ENCODE data around the gene CREBRF. TPM values are rescaled to one million over a fixed set of nuclear protein-coding genes. Genes with fewer than 3 reads are reported as not detected.

Gene CREBRF
- total and polyA plus RNA-seq, 2 experiments from 2014 or later: 14.7 to 21.0 TPM

- Histone ChIP-seq H3K36me3 (replicated peaks; ENCODE audit: insufficient read depth, low read depth) (no peaks in the 10 kb centered on the region), H3K4me3 (no peak overlapping the region), H3K27ac (no peak overlapping the region), H3K27me3 (no peaks in the 10 kb centered on the region), H3K79me2 (peaks cover 64% of the 10 kb centered on the region), H3K4me1 (ENCODE audit: insufficient read depth) (peaks cover 7% of the 10 kb centered on the region), H3K4me2 (no peak overlapping the region), H4K20me1 (ENCODE audit: insufficient read depth, poor library complexity, severe bottlenecking) (peaks cover 20% of the 10 kb centered on the region), H3K9me3 (ENCODE audit: low read depth) (no peaks in the 10 kb centered on the region), H3K9me2 (replicated peaks; ENCODE audit: insufficient read depth) (no peaks in the 10 kb centered on the region), H2AFZ (no peak overlapping the region)
- WGBS (ENCODE audit: low lambda C conversion rate, missing lambda C conversion rate): 97% methylated on average over 3 of the region's 3 CpGs
- no peak for DNase-seq (ENCODE audit: low spot score)
- TF ChIP-seq EZH2phosphoT487 (IDR thresholded peaks at IDR 0.05; ENCODE audit: low read depth, severe bottlenecking, unreplicated experiment): no peak
- TF ChIP-seq, protein P1, sequence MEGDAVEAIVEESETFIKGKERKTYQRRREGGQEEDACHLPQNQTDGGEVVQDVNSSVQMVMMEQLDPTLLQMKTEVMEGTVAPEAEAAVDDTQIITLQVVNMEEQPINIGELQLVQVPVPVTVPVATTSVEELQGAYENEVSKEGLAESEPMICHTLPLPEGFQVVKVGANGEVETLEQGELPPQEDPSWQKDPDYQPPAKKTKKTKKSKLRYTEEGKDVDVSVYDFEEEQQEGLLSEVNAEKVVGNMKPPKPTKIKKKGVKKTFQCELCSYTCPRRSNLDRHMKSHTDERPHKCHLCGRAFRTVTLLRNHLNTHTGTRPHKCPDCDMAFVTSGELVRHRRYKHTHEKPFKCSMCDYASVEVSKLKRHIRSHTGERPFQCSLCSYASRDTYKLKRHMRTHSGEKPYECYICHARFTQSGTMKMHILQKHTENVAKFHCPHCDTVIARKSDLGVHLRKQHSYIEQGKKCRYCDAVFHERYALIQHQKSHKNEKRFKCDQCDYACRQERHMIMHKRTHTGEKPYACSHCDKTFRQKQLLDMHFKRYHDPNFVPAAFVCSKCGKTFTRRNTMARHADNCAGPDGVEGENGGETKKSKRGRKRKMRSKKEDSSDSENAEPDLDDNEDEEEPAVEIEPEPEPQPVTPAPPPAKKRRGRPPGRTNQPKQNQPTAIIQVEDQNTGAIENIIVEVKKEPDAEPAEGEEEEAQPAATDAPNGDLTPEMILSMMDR (IDR thresholded peaks at IDR 0.05; ENCODE audit: poor library complexity): no peak
- TF ChIP-seq EZH2 (IDR thresholded peaks at IDR 0.05; ENCODE audit: borderline replicate concordance): no peak
Observed at GRCh38 chr5:173032730-173033129, 23.4 kb upstream of the CREBRF start.

- H4K20me1 ChIP-seq (ENCODE audit: insufficient read depth, poor library complexity, severe bottlenecking): peaks cover 20% of the 10 kb centered on the region
- no peaks in the 10 kb centered on the region for H3K36me3 ChIP-seq (replicated peaks; ENCODE audit: insufficient read depth, low read depth)
- no peaks in the 10 kb centered on the region for H3K9me2 ChIP-seq (replicated peaks; ENCODE audit: insufficient read depth)
- H3K27me3 ChIP-seq: no peaks in the 10 kb centered on the region
- H3K4me2 ChIP-seq: no peak overlapping the region
- H3K4me3 ChIP-seq: no peak overlapping the region
- no peak for DNase-seq (ENCODE audit: low spot score)
- no peak overlapping the region for H3K27ac ChIP-seq
- 93% methylated on average over 6 of the region's 6 CpGs for WGBS (ENCODE audit: low lambda C conversion rate, missing lambda C conversion rate)
- peaks cover 7% of the 10 kb centered on the region for H3K4me1 ChIP-seq (ENCODE audit: insufficient read depth)
- TF ChIP-seq, protein P1 (IDR thresholded peaks at IDR 0.05; ENCODE audit: poor library complexity): no peak
- TF ChIP-seq EZH2phosphoT487 (IDR thresholded peaks at IDR 0.05; ENCODE audit: low read depth, severe bottlenecking, unreplicated experiment) (no peak), EZH2 (IDR thresholded peaks at IDR 0.05; ENCODE audit: borderline replicate concordance) (no peak)
- peaks cover 52% of the 10 kb centered on the region for H3K79me2 ChIP-seq
- no peak overlapping the region for H2AFZ ChIP-seq
- no peaks in the 10 kb centered on the region for H3K9me3 ChIP-seq (ENCODE audit: low read depth)
Observed at GRCh38 chr5:173033923-173034322, 22.2 kb upstream of the CREBRF start.

DNA sequence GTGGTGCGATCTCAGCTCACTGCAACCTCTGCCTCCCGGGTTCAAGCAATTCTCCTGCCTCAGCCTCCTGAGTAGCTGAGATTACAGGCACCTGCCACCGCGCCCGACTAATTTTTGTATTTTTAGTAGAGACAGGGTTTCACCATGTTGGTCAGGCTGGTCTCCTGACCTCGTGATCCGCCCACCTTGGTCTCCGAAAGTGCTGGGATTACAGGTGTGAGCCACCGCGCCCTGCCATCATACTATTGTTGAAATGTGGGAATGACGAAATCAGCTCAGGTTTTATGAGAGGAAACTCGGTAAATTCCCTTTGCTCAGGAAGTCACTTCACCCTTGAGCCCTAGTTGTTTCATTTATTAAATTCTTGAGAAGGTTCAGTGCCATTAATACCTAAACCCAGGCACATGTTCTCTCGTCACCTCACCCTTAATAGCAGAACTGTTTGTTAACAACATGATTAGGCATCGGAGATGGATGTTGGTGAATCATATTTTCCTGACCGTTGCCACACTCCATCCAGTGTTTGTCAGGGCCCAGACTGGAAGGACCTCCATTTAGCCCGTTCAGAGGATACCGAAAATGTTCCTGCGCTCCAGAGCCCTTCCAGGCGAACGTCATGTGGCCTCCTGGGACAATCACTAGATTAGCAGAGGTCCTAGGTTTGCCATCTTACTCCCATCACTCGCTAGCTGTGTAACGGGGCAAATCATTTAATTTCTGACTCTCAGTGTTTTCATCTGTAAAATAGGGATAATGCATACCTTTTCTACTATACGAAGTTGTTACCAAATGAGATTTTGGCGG is 20.0 kb upstream of the CREBRF start:
- H3K4me3 ChIP-seq: no peak overlapping the region
- no peak overlapping the region for H2AFZ ChIP-seq
- peaks cover 30% of the 10 kb centered on the region for H3K79me2 ChIP-seq
- no peaks in the 10 kb centered on the region for H3K36me3 ChIP-seq (replicated peaks; ENCODE audit: insufficient read depth, low read depth)
- no peaks in the 10 kb centered on the region for H3K9me3 ChIP-seq (ENCODE audit: low read depth)
- no peaks in the 10 kb centered on the region for H3K4me1 ChIP-seq (ENCODE audit: insufficient read depth)
- TF ChIP-seq EZH2 (IDR thresholded peaks at IDR 0.05; ENCODE audit: borderline replicate concordance): no peak
- TF ChIP-seq EZH2phosphoT487 (IDR thresholded peaks at IDR 0.05; ENCODE audit: low read depth, severe bottlenecking, unreplicated experiment): no peak
- TF ChIP-seq, protein P1 (IDR thresholded peaks at IDR 0.05; ENCODE audit: poor library complexity): no peak
- no peak overlapping the region for H3K4me2 ChIP-seq
- peaks cover 13% of the 10 kb centered on the region for H4K20me1 ChIP-seq (ENCODE audit: insufficient read depth, poor library complexity, severe bottlenecking)
- no peaks in the 10 kb centered on the region for H3K27me3 ChIP-seq
- H3K9me2 ChIP-seq (replicated peaks; ENCODE audit: insufficient read depth): no peaks in the 10 kb centered on the region
- H3K27ac ChIP-seq: no peak overlapping the region
- WGBS (ENCODE audit: low lambda C conversion rate, missing lambda C conversion rate): 95% methylated on average over 24 of the region's 24 CpGs
- DNase-seq (ENCODE audit: low spot score): no peak
